RWPE2 (cell line): ENCODE measurements around the gene ATCAY.
"Not testable (repeated sequence)": the region's sequence is repeated elsewhere in the genome, so short reads cannot be mapped to it uniquely, and the experiment has no call there.

Experiments
- ATAC-seq: fragments of 200-7000 bp; cut with Tn5 transposase; 3 replicates; pipeline ENCODE4 v1.9.1; 2021; ENCODE audit warnings: low read depth
- DNase-seq: peaks from one replicate; pipeline ENCODE4 v3.0.0-alpha.2; 2020; ENCODE audit warnings: low spot score
- H3K27ac ChIP-seq: fragments of 450-650 bp; 2 replicates; pipeline ENCODE4 v1.5.1; 2017; ENCODE audit warnings: mild to moderate bottlenecking; ENCODE audit not compliant: poor library complexity, severe bottlenecking
- H3K27me3 ChIP-seq: fragments of 250-450 bp; sonication (Bioruptor Pico); 2 replicates; pipeline ENCODE4 v1.5.1; 2021; ENCODE audit warnings: mild to moderate bottlenecking, moderate library complexity; ENCODE audit not compliant: insufficient read depth, poor library complexity, severe bottlenecking
- H3K36me3 ChIP-seq: fragments of 250-450 bp; sonication (Bioruptor Pico); 2 replicates; pipeline ENCODE4 v1.5.1; 2020; ENCODE audit warnings: low read depth, mild to moderate bottlenecking, moderate library complexity
- H3K4me1 ChIP-seq: fragments of 250-450 bp; sonication (Bioruptor Pico); 2 replicates; pipeline ENCODE4 v1.5.1; 2021; ENCODE audit warnings: mild to moderate bottlenecking, moderate library complexity; ENCODE audit not compliant: insufficient read depth, poor library complexity, severe bottlenecking
- H3K4me3 ChIP-seq: fragments of 250-450 bp; sonication (Bioruptor Pico); 2 replicates; pipeline ENCODE4 v1.5.1; 2021; ENCODE audit warnings: mild to moderate bottlenecking, moderate library complexity; ENCODE audit not compliant: severe bottlenecking
- H3K9me3 ChIP-seq: fragments of 250-450 bp; sonication (Bioruptor Pico); 2 replicates; pipeline ENCODE4 v1.5.1; 2021; ENCODE audit warnings: mild to moderate bottlenecking, moderate library complexity; ENCODE audit not compliant: severe bottlenecking
- TF ChIP-seq, protein P1 (sequence below): fragments of 450-650 bp; IDR thresholded peaks from one replicate; pipeline ENCODE4 v1.5.1; 2017; ENCODE audit warnings: mild to moderate bottlenecking, moderate library complexity; ENCODE audit not compliant: poor library complexity, severe bottlenecking

The ATCAY gene

DNA sequence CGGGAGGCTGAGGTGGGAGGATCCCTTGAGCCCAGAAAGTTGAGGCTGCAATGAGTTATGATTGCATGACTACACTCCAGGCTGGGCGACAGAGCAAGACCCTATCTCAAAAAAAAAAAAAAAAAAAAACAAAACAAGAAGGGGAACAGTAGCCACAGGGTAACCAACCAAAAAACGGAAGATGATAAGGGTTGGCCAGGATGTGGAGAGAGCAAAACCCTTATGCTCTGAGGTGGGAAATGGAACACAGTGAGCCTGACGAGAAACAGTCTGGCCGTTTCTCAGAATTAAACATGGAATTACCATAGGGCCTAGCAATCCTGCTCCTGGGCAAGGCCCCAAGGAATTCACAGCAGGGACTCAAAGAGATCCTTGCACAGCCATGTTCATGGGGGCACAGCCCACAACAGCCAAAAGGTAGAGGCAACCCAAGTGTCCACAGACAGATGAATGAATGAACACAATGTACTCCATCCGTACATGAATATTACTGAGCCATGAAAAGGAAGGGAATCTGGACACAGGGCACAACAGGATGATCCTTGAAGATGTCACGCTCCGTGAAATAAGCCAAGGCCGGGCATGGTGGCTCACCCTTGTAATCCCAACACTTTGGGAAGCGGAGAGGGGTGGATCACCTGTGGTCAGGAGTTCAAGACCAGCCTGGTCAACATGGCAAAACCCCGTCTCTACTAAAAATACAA, 63.7 kb downstream of the ATCAY start:
- no peak for ATAC-seq
- no peaks in the 10 kb centered on the region for H3K36me3 ChIP-seq
- TF ChIP-seq, protein P1, sequence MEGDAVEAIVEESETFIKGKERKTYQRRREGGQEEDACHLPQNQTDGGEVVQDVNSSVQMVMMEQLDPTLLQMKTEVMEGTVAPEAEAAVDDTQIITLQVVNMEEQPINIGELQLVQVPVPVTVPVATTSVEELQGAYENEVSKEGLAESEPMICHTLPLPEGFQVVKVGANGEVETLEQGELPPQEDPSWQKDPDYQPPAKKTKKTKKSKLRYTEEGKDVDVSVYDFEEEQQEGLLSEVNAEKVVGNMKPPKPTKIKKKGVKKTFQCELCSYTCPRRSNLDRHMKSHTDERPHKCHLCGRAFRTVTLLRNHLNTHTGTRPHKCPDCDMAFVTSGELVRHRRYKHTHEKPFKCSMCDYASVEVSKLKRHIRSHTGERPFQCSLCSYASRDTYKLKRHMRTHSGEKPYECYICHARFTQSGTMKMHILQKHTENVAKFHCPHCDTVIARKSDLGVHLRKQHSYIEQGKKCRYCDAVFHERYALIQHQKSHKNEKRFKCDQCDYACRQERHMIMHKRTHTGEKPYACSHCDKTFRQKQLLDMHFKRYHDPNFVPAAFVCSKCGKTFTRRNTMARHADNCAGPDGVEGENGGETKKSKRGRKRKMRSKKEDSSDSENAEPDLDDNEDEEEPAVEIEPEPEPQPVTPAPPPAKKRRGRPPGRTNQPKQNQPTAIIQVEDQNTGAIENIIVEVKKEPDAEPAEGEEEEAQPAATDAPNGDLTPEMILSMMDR, result no peak
- no peak overlapping the region for H3K4me3 ChIP-seq
- no peaks in the 10 kb centered on the region for H3K27me3 ChIP-seq
- no peak for DNase-seq
- no peaks in the 10 kb centered on the region for H3K4me1 ChIP-seq
- H3K27ac ChIP-seq, result no peak overlapping the region
- H3K9me3 ChIP-seq, result no peaks in the 10 kb centered on the region

GRCh38 chr19:3945838-3946237, 65.4 kb downstream of the ATCAY start:
- H3K9me3 ChIP-seq, result no peaks in the 10 kb centered on the region
- no peaks in the 10 kb centered on the region for H3K4me1 ChIP-seq
- no peaks in the 10 kb centered on the region for H3K27me3 ChIP-seq
- H3K4me3 ChIP-seq, result no peak overlapping the region
- no peak overlapping the region for H3K27ac ChIP-seq
- TF ChIP-seq, protein P1, result no peak
- ATAC-seq (no peak), DNase-seq (no peak)
- no peaks in the 10 kb centered on the region for H3K36me3 ChIP-seq

DNA sequence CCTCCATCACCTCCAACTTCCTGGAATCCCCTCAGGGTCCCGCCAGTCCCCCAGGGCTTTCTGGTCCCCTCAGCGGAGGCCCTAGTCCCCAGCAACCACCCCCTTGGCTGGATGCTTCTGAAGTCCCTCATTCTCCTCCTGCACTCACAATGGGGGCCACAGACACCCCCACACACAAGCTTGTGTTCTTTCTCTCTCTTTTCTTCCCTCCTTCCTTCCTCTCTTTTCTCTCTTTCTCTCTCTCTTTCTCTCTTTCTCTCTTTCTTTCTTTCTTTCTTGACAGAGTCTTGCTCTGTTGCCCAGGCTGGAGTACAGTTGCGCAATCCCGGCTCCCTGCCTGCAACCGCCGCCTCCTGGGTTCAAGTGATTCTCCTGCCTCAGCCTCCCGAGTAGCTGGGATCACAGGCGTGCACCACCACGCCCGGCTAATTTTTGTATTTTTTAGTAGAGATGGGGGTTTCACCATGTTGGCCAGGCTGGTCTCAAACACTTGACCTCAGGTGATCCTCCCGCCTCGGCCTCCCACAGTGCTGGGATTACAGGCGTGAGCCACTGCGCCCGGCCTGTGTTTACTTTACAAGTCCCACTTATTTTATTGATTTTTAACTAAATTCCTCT, 66.9 kb downstream of the ATCAY start:
- not testable (repeated sequence) for H3K4me1 ChIP-seq, ATAC-seq, H3K36me3 ChIP-seq, H3K27me3 ChIP-seq, H3K4me3 ChIP-seq, DNase-seq, H3K27ac ChIP-seq, H3K9me3 ChIP-seq

DNA sequence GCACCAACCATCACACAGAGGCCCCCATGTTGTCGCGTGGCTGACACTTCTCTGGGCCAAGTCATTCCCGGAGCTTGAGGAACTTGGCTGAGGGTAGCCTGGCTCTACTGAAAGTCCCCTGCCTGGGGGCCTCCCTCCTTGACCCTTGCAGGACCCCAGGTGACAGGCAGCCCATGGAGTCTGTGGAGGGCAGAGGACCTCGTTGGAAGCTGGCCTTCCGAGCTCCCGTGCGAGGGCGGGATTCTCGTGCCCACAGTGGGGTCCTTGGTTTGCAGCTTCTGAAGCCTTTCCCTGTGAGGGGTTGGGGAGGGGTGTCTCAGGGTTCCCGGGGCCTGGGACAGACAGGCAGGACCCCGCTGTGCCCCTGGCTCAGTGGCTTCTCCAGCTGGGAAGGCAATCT, 68.8 kb downstream of the ATCAY start:
- H3K9me3 ChIP-seq, result no peaks in the 10 kb centered on the region
- H3K36me3 ChIP-seq, result no peaks in the 10 kb centered on the region
- no peaks in the 10 kb centered on the region for H3K4me1 ChIP-seq
- ATAC-seq, result no peak
- TF ChIP-seq, protein P1, result no peak
- H3K27ac ChIP-seq, result no peak overlapping the region
- DNase-seq, result no peak
- H3K27me3 ChIP-seq, result no peaks in the 10 kb centered on the region
- H3K4me3 ChIP-seq, result no peak overlapping the region

DNA sequence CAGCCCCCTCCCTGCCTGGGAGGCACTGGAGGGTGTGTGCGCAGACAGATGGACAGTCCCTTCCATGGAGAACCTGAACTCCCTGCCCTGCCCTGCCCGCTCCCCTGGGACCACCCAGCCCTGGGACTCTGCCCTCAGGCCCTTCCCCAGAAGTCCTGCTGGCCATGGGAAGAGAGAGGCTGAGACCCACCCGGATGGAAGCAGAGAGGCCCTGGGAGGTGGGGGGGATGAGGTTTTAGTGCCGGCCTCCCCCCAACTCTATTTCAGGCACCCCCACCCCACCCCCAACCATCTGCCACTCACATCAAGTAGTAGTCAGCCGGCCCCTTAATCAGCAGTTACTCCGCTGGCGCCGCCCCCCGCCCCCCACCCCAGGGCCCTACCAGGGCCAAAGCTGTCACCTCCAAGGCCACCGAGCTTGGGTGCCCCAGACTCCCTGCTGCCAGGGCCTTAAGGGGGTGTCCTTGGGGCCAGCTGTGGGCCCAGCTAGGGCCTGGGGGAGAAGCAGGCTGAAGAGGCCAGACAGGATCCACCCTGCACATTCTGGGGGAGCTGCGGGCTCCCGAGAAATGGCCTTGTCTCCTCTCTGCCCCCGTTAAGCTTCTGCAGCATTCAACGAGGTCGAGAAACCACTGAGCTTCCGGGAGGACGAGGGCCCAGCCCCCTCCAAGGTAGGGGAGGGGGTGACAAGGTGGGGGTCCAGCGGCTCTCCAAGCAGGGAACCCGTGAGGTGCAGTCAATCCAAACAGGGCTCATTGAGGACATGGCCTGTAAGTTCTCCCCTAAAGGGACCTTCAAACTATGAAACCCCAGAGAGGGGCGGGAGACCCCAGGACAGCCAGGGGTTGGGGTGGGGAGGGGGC, 69.7 kb downstream of the ATCAY start:
- no peaks in the 10 kb centered on the region for H3K4me1 ChIP-seq
- no peak overlapping the region for H3K27ac ChIP-seq
- no peaks in the 10 kb centered on the region for H3K27me3 ChIP-seq
- no peak for ATAC-seq
- no peaks in the 10 kb centered on the region for H3K36me3 ChIP-seq
- DNase-seq, result no peak
- TF ChIP-seq, protein P1, result no peak
- H3K4me3 ChIP-seq, result no peak overlapping the region
- no peaks in the 10 kb centered on the region for H3K9me3 ChIP-seq
